H9 (cell line): ENCODE results near the gene DCANP1. TPM values are rescaled to one million over a fixed set of nuclear protein-coding genes. Genes with fewer than 3 reads are reported as not detected.

ENCODE experiments used
- DNase-seq: peaks from one replicate; pipeline ENCODE4 v3.0.0-alpha.2; 2017
- H2AFZ ChIP-seq: one replicate; pipeline ENCODE4 v1.6.1; 2013; ENCODE audit warnings: mild to moderate bottlenecking, low read length, control low read depth, moderate library complexity
- H2AK5ac ChIP-seq: 2 replicates; pipeline ENCODE4 v1.6.1; 2013; ENCODE audit warnings: low read length, control low read depth, mixed read lengths; ENCODE audit not compliant: insufficient read length
- H2BK120ac ChIP-seq: one replicate; pipeline ENCODE4 v1.6.1; 2013; ENCODE audit warnings: low read depth, mild to moderate bottlenecking, low read length, control low read depth, inconsistent platforms; ENCODE audit not compliant: poor library complexity, severe bottlenecking
- H2BK12ac ChIP-seq: 2 replicates; pipeline ENCODE4 v1.6.1; 2013; ENCODE audit warnings: low read length, control low read depth, mixed read lengths, low read depth; ENCODE audit not compliant: insufficient read length
- H2BK15ac ChIP-seq: 2 replicates; pipeline ENCODE4 v1.6.1; 2013; ENCODE audit warnings: low read depth, low read length, control low read depth
- H2BK20ac ChIP-seq: one replicate; pipeline ENCODE4 v1.6.1; 2013; ENCODE audit warnings: low read depth, mild to moderate bottlenecking, low read length, control low read depth, inconsistent platforms; ENCODE audit not compliant: poor library complexity, severe bottlenecking
- H2BK5ac ChIP-seq: 2 replicates; pipeline ENCODE4 v1.6.1; 2013; ENCODE audit warnings: low read length, control low read depth, mixed read lengths; ENCODE audit not compliant: insufficient read length
- H3K14ac ChIP-seq: 2 replicates; pipeline ENCODE4 v1.6.1; 2013; ENCODE audit warnings: low read length, control low read depth; ENCODE audit not compliant: insufficient read depth
- H3K18ac ChIP-seq: 2 replicates; pipeline ENCODE4 v1.6.1; 2013; ENCODE audit warnings: low read depth, mild to moderate bottlenecking, mixed read lengths, low read length, control low read depth; ENCODE audit not compliant: insufficient read length
- H3K23ac ChIP-seq: 2 replicates; pipeline ENCODE4 v1.6.1; 2013; ENCODE audit warnings: low read length, control low read depth, mixed read lengths, low read depth; ENCODE audit not compliant: insufficient read length
- H3K23me2 ChIP-seq: 2 replicates; pipeline ENCODE4 v1.6.1; 2013; ENCODE audit warnings: low read depth, mild to moderate bottlenecking, mixed read lengths, low read length, control low read depth; ENCODE audit not compliant: insufficient read length, poor library complexity, severe bottlenecking
- H3K27ac ChIP-seq: 2 replicates; pipeline ENCODE4 v1.5.1; 2013; ENCODE audit warnings: low read length, control low read depth, mixed read lengths, low read depth; ENCODE audit not compliant: insufficient read length
- H3K27me3 ChIP-seq: 2 replicates; pipeline ENCODE4 v1.6.1; 2013; ENCODE audit warnings: low read length, control low read depth, inconsistent platforms; ENCODE audit not compliant: insufficient read depth
- H3K4ac ChIP-seq: 2 replicates; pipeline ENCODE4 v1.6.1; 2013; ENCODE audit warnings: low read depth, mild to moderate bottlenecking, control low read depth, inconsistent platforms, low read length, moderate library complexity
- H3K4me1 ChIP-seq: 2 replicates; pipeline ENCODE4 v1.6.1; 2013; ENCODE audit warnings: low read length, control low read depth, inconsistent platforms; ENCODE audit not compliant: insufficient read depth
- H3K4me2 ChIP-seq: 2 replicates; pipeline ENCODE4 v1.6.1; 2013; ENCODE audit warnings: low read length, control low read depth, mixed read lengths; ENCODE audit not compliant: insufficient read length, insufficient read depth
- H3K56ac ChIP-seq: 2 replicates; pipeline ENCODE4 v1.6.1; 2013; ENCODE audit warnings: low read depth, mild to moderate bottlenecking, mixed read lengths, low read length, control low read depth; ENCODE audit not compliant: insufficient read length
- H3K79me1 ChIP-seq: 2 replicates; pipeline ENCODE4 v1.6.1; 2013; ENCODE audit warnings: low read depth, mild to moderate bottlenecking, moderate library complexity, low read length, control low read depth, inconsistent platforms; ENCODE audit not compliant: insufficient read depth, poor library complexity, severe bottlenecking
- H3K79me2 ChIP-seq: 2 replicates; pipeline ENCODE4 v1.6.1; 2013; ENCODE audit warnings: low read length, control low read depth, inconsistent platforms; ENCODE audit not compliant: insufficient read depth
- H3K9ac ChIP-seq: 2 replicates; pipeline ENCODE4 v1.6.1; 2013; ENCODE audit warnings: low read length, control low read depth, mixed read lengths; ENCODE audit not compliant: insufficient read length; ENCODE audit errors: extremely low read depth
- H3K9me3 ChIP-seq: one replicate; pipeline ENCODE4 v1.6.1; 2013; ENCODE audit warnings: low read depth, low read length, inconsistent platforms; ENCODE audit not compliant: control insufficient read depth
- H3T11ph ChIP-seq: one replicate; pipeline ENCODE4 v1.6.1; 2013; ENCODE audit warnings: mild to moderate bottlenecking, low read length, control low read depth, inconsistent platforms
- H4K20me1 ChIP-seq: one replicate; pipeline ENCODE4 v1.6.1; 2013; ENCODE audit not compliant: control insufficient read depth, insufficient read length, insufficient read depth
- H4K5ac ChIP-seq: 2 replicates; pipeline ENCODE4 v1.6.1; 2013; ENCODE audit warnings: low read depth, mild to moderate bottlenecking, mixed read lengths, low read length, control low read depth; ENCODE audit not compliant: insufficient read length
- H4K8ac ChIP-seq: replicated peaks from 2 replicates; pipeline ENCODE4 v1.6.1; 2013; ENCODE audit warnings: low read length, control low read depth, mixed read lengths, low read depth; ENCODE audit not compliant: insufficient read length
- H4K91ac ChIP-seq: 2 replicates; pipeline ENCODE4 v1.6.1; 2013; ENCODE audit warnings: low read depth, mild to moderate bottlenecking, moderate library complexity, mixed read lengths, low read length, control low read depth; ENCODE audit not compliant: insufficient read length
- H3K27ac Mint-ChIP-seq, 3 experiments: 2 replicates in 2 of 3; 3 replicates in 1 of 3; pipeline ENCODE4 v1.8.0; 2020 to 2021; ENCODE audit warnings: mixed read lengths in 3 of 3, mild to moderate bottlenecking in 1 of 3, moderate library complexity in 1 of 3
- H3K27me3 Mint-ChIP-seq: 2 replicates; pipeline ENCODE4 v1.8.0; 2021; ENCODE audit warnings: low read depth, mild to moderate bottlenecking, moderate library complexity, mixed read lengths
- H3K36me3 Mint-ChIP-seq, 3 experiments: 2 replicates in 2 of 3; 3 replicates in 1 of 3; pipeline ENCODE4 v1.8.0; 2020 to 2021; ENCODE audit warnings: low read depth in 3 of 3, mixed read lengths in 3 of 3; ENCODE audit not compliant: insufficient read depth in 1 of 3
- H3K4me1 Mint-ChIP-seq, 2 experiments: 2 replicates each; pipeline ENCODE4 v1.8.0; 2020; ENCODE audit warnings: mixed read lengths in 2 of 2
- H3K4me3 Mint-ChIP-seq, 2 experiments: 2 replicates in 1 of 2; 3 replicates in 1 of 2; pipeline ENCODE4 v1.8.0; 2020 to 2021; ENCODE audit warnings: mild to moderate bottlenecking in 2 of 2, mixed read lengths in 2 of 2, moderate library complexity in 1 of 2
- H3K9me3 Mint-ChIP-seq, 2 experiments: 2 replicates in 1 of 2; 3 replicates in 1 of 2; pipeline ENCODE4 v1.8.0; 2020; ENCODE audit warnings: mild to moderate bottlenecking in 2 of 2, mixed read lengths in 2 of 2, moderate library complexity in 1 of 2
- WGBS: extraction: QIAGEN DNeasy Blood & Tissue Kit; methylation state at CpG from one replicate; pipeline ENCODE4 v1.1.7; 2013; ENCODE audit warnings: missing lambda C conversion rate, low lambda C conversion rate, mixed read lengths; ENCODE audit not compliant: insufficient read length; ENCODE audit errors: extremely low coverage; 5-methylcytosine and 5-hydroxymethylcytosine counted together
- total RNA-seq: library from RNA; stranded (reverse); gene quantifications from 2 replicates; pipeline ENCODE4 v1.2.1, GENCODE V29; 2021
- TF ChIP-seq, protein P1 (sequence below): fragments of 200-600 bp; sonication (generic); conservative IDR thresholded peaks from 3 replicates; pipeline ENCODE4 v1.8.0; 2021; ENCODE audit warnings: antibody characterized with exemption, mild to moderate bottlenecking

Gene DCANP1
- total RNA-seq, 1 experiment from 2014 or later: not detected

DNA sequence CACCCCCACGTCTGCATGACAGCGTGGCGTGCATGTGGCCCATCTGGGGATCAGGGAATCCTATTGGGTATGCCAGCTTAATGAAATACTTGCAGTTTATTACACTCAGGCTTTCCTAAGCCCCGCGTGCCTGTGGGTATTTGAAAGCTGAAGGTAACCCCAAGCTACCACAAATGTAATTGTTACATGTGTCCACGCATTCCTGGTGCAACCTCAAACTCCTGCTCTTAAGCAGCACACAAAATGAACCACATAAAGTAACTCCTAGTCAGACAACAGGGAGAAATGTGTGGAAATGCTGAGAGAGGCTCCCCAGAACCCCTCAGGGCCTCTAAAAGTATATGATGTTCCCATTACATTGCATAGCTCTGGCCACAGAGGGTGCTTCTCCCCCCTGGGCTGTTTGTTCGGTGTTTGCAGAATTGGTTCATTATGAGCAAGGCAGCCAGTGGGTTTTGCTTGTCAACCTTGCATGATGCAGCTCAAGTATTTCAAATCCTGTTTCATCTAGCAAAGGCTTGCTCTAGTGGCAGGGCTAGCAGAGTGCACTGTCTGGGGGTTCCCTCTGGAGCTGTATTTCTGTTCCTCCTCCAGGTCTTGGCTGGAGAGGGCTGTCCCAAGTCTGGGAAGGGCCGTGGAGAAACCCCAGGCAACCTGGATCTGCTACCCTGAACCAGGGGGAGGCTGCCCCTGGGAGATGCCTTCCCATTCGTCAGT is 1.8 kb upstream of the DCANP1 start:
- Histone ChIP-seq H2AFZ (no peak overlapping the region), H3T11ph (no peak overlapping the region), H3K9me3 (no peaks in the 10 kb centered on the region), H2BK5ac (no peak overlapping the region), H3K23ac (no peak overlapping the region), H4K8ac (no peak overlapping the region), H4K5ac (no peak overlapping the region), H2BK15ac (no peak overlapping the region), H2BK12ac (no peak overlapping the region), H3K4me2 (no peak overlapping the region), H3K27me3 (peaks cover 2% of the 10 kb centered on the region; the same call in 1 of the 2 replicates), H3K4ac (no peak overlapping the region), H3K18ac (no peak overlapping the region), H3K9ac (no peak overlapping the region), H2BK20ac (no peak overlapping the region), H4K20me1 (no peaks in the 10 kb centered on the region), H2AK5ac (no peak overlapping the region), H3K4me1 (no peaks in the 10 kb centered on the region), H3K27ac (no peak overlapping the region), H3K56ac (no peak overlapping the region), H3K23me2 (no peaks in the 10 kb centered on the region), H2BK120ac (no peak overlapping the region), H3K79me2 (no peaks in the 10 kb centered on the region), H3K14ac (no peak overlapping the region), H3K79me1 (no peaks in the 10 kb centered on the region), H4K91ac (no peak overlapping the region)
- no peak for DNase-seq
- H3K4me3 Mint-ChIP-seq: no peak overlapping the region
- TF ChIP-seq, protein P1, sequence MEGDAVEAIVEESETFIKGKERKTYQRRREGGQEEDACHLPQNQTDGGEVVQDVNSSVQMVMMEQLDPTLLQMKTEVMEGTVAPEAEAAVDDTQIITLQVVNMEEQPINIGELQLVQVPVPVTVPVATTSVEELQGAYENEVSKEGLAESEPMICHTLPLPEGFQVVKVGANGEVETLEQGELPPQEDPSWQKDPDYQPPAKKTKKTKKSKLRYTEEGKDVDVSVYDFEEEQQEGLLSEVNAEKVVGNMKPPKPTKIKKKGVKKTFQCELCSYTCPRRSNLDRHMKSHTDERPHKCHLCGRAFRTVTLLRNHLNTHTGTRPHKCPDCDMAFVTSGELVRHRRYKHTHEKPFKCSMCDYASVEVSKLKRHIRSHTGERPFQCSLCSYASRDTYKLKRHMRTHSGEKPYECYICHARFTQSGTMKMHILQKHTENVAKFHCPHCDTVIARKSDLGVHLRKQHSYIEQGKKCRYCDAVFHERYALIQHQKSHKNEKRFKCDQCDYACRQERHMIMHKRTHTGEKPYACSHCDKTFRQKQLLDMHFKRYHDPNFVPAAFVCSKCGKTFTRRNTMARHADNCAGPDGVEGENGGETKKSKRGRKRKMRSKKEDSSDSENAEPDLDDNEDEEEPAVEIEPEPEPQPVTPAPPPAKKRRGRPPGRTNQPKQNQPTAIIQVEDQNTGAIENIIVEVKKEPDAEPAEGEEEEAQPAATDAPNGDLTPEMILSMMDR: no peak
- WGBS: no CpG with 5 or more reads among the region's 9 CpGs
- peak overlapping the region in 1 of 3 experiments; percentile 35; a peak in 1 of 7 replicates for H3K27ac Mint-ChIP-seq
- H3K27me3 Mint-ChIP-seq: peaks cover 91% of the 10 kb centered on the region
- H3K4me1 Mint-ChIP-seq: peaks cover 6 to 8% of the 10 kb centered on the region in 2 experiments
- no peaks in the 10 kb centered on the region for H3K36me3 Mint-ChIP-seq
- H3K9me3 Mint-ChIP-seq: no peaks in the 10 kb centered on the region; a peak in 1 of 5 replicates
